Astrocyte (in vitro differentiated cells and primary cell): ENCODE data around the gene TFB1M.

ENCODE experiments used
- CTCF ChIP-seq: IDR thresholded peaks from 2 replicates; pipeline ENCODE4 v1.5.1; 2011; ENCODE audit warnings: low read depth, mild to moderate bottlenecking, inconsistent platforms, low read length, moderate library complexity; ENCODE audit not compliant: insufficient read depth
- EZH2 ChIP-seq: IDR thresholded peaks from 2 replicates; pipeline ENCODE4 v1.6.1; 2012; ENCODE audit warnings: mild to moderate bottlenecking, low read length, inconsistent platforms; ENCODE audit not compliant: insufficient read depth

GRCh38 chr6:155250701-155251381 is 63.4 kb downstream of the TFB1M start:
- no peak for TF ChIP-seq CTCF
- TF ChIP-seq EZH2: no peak
